GM12801 (cell line): ENCODE results near the gene TPPP.

ENCODE experiments used
- TF ChIP-seq, protein P1 (sequence below): IDR thresholded peaks from one replicate; pipeline ENCODE4 v1.5.1; 2011; ENCODE audit warnings: control low read depth; ENCODE audit not compliant: insufficient read length; ENCODE audit errors: extremely low read depth

Gene TPPP

DNA sequence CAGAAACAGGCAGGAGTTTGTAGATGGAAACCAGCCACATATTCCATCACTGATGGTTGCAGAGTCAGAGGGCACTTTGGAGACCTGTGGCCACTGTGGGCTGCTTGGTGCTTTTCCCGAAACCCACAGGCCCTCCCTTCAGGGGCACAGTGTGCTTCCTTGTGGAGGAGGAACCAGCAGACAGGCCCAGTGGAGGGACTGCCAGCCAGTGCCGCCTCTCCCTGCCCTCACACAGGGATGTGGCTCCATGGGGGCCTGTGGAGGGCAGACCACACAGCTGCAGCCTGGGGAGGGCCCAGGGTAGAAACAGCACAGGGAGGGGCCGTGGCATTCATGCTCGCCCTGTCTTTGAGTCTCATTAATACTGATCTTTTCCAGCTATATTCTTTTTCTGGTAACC, 45.8 kb downstream of the TPPP start:
- TF ChIP-seq, protein P1, sequence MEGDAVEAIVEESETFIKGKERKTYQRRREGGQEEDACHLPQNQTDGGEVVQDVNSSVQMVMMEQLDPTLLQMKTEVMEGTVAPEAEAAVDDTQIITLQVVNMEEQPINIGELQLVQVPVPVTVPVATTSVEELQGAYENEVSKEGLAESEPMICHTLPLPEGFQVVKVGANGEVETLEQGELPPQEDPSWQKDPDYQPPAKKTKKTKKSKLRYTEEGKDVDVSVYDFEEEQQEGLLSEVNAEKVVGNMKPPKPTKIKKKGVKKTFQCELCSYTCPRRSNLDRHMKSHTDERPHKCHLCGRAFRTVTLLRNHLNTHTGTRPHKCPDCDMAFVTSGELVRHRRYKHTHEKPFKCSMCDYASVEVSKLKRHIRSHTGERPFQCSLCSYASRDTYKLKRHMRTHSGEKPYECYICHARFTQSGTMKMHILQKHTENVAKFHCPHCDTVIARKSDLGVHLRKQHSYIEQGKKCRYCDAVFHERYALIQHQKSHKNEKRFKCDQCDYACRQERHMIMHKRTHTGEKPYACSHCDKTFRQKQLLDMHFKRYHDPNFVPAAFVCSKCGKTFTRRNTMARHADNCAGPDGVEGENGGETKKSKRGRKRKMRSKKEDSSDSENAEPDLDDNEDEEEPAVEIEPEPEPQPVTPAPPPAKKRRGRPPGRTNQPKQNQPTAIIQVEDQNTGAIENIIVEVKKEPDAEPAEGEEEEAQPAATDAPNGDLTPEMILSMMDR: no peak

DNA sequence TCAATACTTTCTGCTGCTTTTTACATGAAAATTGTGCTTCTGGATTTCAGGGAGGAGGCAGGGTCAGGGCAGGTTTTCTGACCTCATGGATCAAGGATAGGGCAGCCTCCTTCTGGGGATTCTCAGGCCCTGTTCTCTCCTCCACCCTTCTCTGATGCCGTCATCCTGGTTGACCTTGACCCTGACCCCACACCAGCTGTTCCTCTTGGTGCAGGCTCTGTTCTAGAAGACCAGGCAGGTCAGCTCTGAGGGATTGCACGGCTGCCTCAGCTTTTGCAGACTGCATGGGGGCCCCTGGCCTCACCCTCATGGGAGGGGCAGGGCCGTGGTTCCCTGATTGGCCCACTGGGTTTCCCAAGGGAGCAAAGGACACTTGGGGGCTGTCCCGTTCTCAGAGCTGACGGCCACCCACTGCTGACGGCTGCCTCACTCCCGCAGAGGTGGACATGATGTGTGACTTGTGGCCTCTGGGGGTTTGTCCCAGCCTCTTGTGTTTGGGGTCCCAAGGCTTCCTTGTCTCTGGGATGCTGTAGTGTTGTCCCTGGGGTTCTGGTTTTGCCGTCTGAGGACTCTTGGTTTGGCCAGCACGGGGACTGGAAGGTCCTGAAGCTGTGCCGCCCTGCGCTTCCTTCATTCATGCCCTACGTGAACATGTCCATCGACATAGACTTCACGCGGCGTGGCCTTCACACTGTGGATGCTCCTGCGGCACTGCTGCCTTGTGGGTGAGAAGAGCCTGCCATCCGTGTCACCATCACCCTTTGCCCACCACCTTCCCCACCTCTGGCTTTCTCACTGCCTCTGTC, 46.6 kb downstream of the TPPP start:
- TF ChIP-seq, protein P1: no peak

DNA sequence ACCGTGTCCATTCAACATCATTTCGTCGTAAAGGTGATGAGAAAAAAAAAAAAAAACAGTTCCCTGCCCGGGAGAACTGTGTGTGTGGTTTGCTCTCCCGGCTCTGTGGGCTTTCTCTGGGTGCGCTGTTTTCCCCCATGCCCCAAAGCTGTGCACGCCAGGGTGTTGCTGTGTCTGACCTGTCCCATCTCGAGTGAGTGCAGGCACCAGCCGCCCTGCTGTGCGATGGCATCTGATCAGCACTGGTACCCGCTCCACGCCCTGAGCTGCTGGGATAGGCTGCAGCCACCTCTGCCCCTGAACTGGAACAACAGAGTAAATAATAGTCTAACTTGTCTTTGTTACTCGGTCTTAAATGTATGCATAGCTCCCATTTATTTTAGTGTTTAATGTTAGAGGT, 47.7 kb downstream of the TPPP start:
- TF ChIP-seq, protein P1: no peak

DNA sequence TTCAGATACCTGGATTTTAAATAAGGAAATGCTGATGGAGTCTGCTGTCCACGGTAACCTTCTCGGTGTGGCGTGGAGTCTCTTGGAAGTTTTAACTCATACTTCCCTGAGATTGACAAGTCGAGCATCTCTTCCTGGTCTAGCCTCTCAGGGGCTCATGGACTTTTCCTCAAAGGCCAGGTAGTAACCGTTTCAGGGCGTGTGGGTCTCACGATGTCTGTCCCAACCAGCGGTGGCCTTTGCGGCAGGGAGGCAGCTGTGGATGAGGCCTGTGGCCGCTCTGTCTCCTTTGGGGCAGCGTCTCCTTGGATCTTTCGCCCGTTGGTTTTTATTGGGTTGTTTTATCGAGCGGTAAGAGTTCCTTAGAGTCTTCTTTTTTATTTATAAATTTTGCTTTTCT, 48.2 kb downstream of the TPPP start:
- TF ChIP-seq, protein P1: no peak

DNA sequence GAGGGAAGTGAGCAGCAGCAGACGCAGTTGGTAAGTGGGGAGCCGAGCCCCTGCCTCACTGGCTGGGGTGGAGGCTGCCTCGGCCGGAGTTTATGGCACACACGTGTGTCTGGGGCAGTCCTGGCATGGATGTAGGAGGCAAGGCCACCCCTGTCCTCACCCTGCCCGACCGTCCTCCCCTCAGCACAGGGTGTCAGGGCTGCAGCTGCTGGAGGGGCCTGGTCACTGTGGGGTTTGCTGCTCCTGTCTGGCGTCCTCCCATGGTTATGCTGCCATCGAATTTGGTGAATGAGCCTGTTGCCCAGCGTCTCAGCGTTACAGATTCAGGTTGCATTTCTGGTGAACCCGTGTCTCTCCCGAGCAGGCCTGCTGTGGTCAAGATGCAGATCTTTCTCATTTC, 48.6 kb downstream of the TPPP start:
- TF ChIP-seq, protein P1: no peak

DNA sequence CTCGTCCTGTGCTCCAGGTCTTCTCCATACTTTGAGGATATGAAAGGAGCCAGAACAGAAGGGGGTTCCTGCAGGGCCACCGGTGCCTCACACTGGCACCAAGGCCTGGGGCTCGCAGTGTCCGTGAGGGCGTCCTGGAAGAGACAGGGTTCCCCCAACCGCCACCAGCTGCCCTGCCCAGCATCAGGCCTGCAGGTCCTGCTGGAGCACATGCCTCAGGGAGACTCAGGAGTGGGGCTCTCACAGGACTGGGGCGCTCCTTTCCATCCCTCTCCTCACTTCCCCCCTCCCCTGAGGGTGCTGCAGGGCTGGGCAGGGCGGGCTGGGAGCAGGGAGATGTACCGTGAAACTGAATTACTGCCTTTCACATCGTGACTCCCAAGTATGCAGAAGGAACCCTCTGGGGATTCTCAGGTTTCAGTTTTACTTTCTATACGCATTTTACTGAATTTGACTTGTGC, 49.3 kb downstream of the TPPP start:
- TF ChIP-seq, protein P1: no peak

DNA sequence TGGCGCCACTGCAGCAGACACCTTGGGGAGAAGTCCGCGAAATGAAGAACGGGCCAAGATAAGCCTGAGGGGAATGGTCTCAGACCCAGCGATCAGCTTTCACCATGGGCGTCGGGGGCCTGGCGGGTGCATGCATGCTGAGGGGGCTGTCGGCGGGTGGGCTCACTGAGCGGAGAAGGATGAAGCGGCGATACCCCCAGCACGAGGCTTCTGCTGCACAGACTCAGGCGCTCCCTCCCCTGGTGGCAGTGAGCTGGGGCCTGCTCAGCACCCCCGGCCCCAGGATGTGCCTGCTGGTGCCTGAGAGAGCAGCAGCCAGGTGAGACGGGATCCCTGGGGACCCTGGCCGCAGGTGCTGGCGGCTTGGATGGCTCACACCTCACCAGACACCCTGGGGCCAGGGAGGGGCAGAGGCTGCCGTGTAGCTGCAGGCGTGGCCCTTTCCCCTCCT, 49.8 kb downstream of the TPPP start:
- TF ChIP-seq, protein P1: no peak
